Measurements from ENCODE around the gene SUN1.

GRCh38 chr7:824081-824480, 8.2 kb upstream of the SUN1 start:
- TF ChIP-seq CTCF (tag by site-specific recombination; IDR thresholded peaks at IDR 0.05) (no peak), ZBTB11 (tag by site-specific recombination; conservative IDR thresholded peaks at IDR 0.05; ENCODE audit: low read depth) (no peak), ZNF138 (tag by site-specific recombination; IDR thresholded peaks at IDR 0.05; ENCODE audit: borderline replicate concordance) (no peak), ZNF239 (tag by site-specific recombination; IDR thresholded peaks at IDR 0.05) (no peak), REST (tag by site-specific recombination; IDR thresholded peaks at IDR 0.05) (no peak), HOXA7 (CRISPR knock-in tag; IDR thresholded peaks at IDR 0.05; ENCODE audit: borderline replicate concordance) (no peak), ZNF777 (tag by site-specific recombination; IDR thresholded peaks at IDR 0.05; ENCODE audit: borderline replicate concordance) (no peak)

Measured in HEK293 (cell line).